Activated gamma-delta T cell treated with anti-CD3 and anti-CD28 coated beads, Interleukin-2, amount 50 U/mL, for 16 hours (primary cell): ENCODE measurements around the gene PNMA8C.
"Not testable (repeated sequence)": the region's sequence is repeated elsewhere in the genome, so short reads cannot be mapped to it uniquely, and the experiment has no call there.

Experiments used
- DNase-seq: peaks from one replicate; pipeline ENCODE4 v3.0.0-alpha.2; 2020; ENCODE audit warnings: low read depth

The PNMA8C gene

GRCh38 chr19:46447006-46447405, 18.3 kb upstream of the PNMA8C start:
- no peak for DNase-seq

- DNase-seq: no peak
These were observed 17.3 kb upstream of the PNMA8C start for GRCh38 chr19:46446021-46446420.

GRCh38 chr19:46442808-46443450, 14.2 kb upstream of the PNMA8C start:
- DNase-seq: no peak

- no peak for DNase-seq
These were observed 13.1 kb upstream of the PNMA8C start for GRCh38 chr19:46441866-46442265.

DNA sequence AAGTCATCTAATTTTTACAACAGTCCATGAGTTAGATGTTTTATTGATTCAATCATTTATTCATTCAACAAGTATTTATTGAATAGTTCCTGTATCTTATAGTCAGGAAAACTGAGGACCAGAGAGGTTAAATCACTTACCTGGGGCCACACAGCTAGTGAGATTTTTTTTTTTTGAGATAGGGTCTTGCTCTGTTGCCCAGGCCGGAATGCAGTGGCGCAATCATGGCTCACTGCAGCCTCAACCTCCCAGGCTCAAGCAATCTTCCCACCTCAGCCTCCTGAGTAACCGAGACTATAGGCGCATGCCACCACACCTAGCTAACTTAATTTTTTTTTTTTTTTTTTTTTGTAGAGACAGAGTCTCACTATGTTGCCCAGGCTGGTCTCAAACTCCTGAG, 7.0 kb upstream of the PNMA8C start:
- DNase-seq: not testable (repeated sequence)

- no peak for DNase-seq
These were observed 6.3 kb upstream of the PNMA8C start for GRCh38 chr19:46435009-46435408.

DNA sequence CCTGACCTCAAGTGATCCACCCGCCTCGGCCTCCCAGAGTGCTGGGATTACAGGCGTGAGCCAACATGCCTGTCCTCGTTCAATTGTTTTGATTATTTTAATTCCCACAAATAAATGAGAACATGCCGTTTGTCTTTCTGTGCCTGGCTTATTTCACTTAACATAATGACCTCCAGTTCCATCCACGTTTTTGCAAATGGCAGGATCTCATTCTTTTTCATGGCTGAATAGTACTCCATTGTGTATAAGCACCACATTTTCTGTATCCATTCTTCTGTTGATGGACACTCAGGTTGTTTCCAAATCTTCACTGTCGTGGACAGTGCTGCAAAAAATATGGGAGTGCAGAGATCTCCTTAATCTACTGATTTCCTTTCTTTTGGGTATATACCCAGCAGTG, 4.7 kb upstream of the PNMA8C start:
- not testable (repeated sequence) for DNase-seq

- no peak for DNase-seq
These were observed 3.1 kb upstream of the PNMA8C start for GRCh38 chr19:46431824-46432223.

- DNase-seq: no peak
These were observed 1.3 kb upstream of the PNMA8C start for GRCh38 chr19:46429999-46430398.

DNA sequence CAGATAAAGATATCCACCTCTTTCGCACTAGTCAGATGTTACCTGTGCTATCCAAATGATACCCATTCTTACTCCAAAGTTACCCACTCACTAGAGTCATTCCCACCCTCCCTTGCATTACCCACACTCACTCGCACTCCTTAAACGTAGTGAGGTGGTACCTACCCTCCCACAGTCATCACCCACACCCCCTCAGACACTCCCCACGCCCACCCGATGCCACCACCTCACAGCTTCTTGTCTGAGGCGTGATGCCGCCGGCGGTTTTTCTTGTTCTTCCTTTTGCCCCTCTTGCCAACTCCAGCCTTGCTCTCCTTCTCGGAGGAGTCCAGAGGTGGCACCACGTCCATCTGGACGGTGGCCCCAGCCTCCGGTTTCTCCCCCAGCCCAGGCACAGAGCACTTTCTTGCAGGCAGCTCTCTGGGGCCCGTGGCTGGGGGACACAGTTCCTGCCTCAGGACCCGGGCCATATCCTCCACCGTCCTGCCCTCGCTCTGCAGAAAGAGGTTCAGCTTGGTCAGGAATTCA, 1.2 kb downstream of the PNMA8C start:
- DNase-seq: no peak

- DNase-seq: peak; percentile 12
These were observed 2.1 kb downstream of the PNMA8C start for GRCh38 chr19:46426506-46427162.

- DNase-seq: no peak
These were observed 2.7 kb downstream of the PNMA8C start for GRCh38 chr19:46426035-46426505.

DNA sequence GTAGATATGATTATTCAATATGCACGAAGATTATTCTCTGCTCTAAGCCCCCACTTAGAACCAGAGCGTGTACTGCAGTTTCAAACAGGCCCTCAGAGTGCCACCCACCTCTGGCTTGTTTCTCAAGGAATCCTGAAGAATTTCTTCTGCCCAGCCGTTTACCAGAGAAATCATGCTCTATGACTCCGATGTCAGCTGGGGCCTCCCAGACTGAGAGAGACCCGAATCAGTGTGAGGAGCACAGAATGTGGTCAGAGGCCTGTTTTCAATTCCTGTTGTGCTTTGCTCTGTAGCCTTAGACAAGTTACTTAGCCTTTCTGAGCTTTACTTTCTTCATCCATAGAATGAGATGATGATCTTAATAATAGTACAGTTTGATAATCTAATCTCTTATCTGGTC, 5.5 kb downstream of the PNMA8C start:
- DNase-seq: no peak

- no peak for DNase-seq
These were observed 6.4 kb downstream of the PNMA8C start for GRCh38 chr19:46422344-46422743.

- DNase-seq: no peak
These were observed 8.7 kb downstream of the PNMA8C start for GRCh38 chr19:46420056-46420455.

DNA sequence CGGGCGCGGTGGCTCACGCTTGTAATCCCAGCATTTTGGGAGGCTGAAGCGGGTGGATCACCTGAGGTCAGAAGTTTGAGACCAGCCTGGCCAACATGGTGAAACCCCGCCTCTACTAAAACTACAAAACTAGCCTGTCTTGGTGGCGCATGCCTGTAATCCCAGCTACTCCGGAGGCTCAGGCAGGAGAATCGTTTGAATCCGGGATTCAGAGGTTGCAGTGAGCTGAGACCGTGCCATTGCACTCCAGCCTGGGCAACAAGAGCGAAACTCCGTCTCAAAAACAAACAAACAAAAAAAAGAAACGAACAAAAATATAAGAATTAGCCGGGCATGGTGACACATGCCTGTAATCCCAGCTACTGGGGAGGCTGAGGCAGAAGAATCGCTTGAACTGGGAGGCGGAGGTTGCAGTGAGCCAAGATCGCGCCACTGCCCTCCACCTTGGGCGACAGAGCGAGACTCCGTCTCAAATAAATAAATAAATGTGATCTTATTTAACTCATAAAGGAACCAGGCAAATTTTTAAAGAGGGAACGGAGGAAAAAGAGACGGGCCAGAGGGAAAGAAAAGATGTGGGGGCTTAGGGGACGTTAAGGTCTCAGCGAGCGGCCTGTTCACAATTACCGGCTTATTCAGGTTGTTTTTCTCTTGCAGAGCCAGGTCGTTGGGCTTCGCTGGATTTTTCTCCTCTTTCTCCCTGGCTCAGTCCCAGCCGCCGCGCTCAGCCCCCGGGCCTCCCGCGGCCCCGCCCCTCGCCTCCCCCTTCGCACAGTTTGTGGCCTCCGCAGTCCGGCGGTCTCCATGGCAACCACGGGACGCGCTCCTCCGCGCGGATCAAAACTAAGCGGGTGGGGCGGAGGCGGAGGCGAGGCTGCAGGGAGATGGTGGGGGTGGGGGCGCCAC, 12.7 kb downstream of the PNMA8C start:
- DNase-seq: not testable (repeated sequence)

GRCh38 chr19:46414899-46415298, 13.8 kb downstream of the PNMA8C start:
- DNase-seq: not testable (repeated sequence)

DNA sequence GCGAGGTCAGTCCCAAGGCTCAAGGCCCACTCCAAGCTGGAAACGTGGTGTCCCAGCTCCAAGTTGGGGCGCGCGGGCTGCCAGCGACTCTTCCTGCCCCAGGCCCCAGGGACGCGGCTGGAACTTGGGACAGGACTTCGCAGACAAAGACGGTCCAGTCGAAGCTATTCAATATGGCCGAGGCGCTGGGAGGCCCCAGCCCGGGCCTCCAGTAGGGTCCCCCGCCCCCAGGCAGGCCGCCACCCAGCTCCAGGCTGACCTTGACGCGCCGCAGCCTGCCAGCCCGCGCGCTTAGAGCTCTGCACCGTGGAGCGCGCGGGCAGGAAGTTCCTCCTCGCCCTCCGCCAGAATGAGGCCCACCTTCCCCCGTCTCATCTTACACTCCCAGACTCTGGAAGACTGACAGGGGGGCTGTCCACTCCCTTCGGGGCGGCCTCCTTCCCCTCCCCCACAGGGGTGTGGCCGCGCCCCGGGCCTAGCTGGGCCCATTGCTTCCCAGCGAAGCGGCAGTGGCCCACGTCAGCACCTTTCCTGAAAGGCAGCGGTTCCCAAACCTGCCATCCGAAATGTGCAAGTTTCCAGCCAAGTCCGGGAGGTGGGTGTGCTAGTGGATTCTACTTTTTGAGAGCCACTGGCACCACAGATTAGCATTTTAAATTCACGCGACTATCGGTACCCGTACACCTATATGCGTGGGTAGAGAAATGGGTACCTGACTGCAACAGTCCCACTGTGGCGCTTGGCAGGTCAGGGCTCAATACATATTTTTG, 15.3 kb downstream of the PNMA8C start, which contains the start of gene CCDC8:
Gene CCDC8 (minus strand): TSS at position 303 of the 770 bp plus-strand sequence. CDS start 754 bp downstream, outside the sequence.
- no peak for DNase-seq

DNA sequence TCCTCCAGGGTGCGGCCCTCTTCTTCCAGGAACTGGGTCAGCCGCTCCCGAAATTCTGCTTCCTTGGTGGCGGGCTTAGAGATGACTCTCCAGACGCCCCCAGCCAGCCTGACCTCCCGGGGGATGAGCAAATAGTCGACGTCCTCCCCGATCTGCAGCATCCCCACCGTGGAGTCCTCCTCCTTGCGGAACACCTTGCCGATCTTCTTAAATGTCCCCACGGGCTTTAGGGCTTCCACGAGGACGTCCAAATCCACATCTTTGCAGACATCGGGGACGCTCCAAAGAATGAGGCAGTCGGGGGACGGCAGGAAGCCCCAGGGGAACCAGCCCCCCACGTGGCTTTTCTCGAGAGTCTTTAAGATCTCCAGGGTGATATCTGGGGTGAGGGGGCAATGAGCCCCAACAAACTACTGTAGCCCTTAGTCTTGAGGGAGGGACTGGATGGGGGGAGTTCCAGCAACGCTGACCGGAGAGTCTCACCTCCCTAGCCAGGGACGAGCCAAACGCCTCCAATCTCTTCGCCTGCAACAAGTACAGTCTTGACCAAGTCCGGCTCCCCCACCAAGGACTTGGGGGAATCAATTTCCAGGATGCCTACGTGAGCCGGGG, 16.0 kb downstream of the PNMA8C start:
- no peak for DNase-seq

GRCh38 chr19:46411925-46412649, 16.6 kb downstream of the PNMA8C start:
- no peak for DNase-seq
